GM11168 (cell line): ENCODE results near the gene RASGEF1B.

Experiments
- in situ Hi-C: fragments of 300-500 bp; cut with MboI; formaldehyde crosslinking; loops from one replicate; pipeline ENCODE4 v1.12.0; 2022; ENCODE audit warnings: low sequenced_read_pairs; ENCODE audit not compliant: unreplicated experiment

The RASGEF1B gene

GRCh38 chr4:81471588-81472280 is at the start of gene RASGEF1B:
Gene RASGEF1B (minus strand): TSS chr4:81471907. CDS start chr4:81459508, 12,399 bp downstream.
- in situ Hi-C loops, result loop anchor here (25.0 kb wide), 1 partner anchor 741 kb away; no protein-coding TSS in a partner anchor

GRCh38 chr4:81519856-81520255 is 48.1 kb upstream of the RASGEF1B start:
- in situ Hi-C loops, result no loop called here

- in situ Hi-C loops, result no loop called here
These were observed 47.7 kb upstream of the RASGEF1B start for GRCh38 chr4:81519427-81519773.

DNA sequence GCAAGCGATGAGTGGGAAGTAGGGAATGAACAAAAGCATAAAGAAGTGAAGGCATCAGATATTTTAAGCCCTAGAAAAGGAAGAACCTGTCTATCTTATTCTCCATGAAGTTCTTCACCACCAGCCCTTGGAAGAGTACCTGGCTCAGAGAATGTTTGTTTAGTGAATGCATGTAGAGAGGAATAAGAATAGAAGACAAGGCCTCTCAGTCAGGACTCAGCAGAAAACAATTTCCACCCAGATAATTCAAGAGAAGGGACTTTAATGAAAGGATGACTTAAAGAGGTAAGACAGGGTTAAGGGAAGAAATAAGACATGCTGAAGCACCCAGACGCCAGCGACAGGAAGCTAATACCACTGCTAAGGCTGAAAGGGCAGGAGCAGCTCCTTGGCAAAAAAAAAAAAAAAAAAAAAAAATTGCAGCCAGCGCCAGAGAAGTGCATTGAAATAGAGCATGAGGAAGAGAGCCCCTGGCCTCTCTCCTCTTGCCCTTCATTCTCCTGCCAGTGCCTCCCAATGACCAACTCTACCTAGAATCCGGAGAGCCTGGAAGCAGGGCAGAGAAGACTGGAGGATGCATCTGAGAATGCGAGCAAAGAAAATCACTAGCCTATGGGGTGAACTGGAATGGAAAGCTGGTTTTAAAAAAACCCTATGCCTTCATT is 47.2 kb upstream of the RASGEF1B start:
- in situ Hi-C loops, result no loop called here

DNA sequence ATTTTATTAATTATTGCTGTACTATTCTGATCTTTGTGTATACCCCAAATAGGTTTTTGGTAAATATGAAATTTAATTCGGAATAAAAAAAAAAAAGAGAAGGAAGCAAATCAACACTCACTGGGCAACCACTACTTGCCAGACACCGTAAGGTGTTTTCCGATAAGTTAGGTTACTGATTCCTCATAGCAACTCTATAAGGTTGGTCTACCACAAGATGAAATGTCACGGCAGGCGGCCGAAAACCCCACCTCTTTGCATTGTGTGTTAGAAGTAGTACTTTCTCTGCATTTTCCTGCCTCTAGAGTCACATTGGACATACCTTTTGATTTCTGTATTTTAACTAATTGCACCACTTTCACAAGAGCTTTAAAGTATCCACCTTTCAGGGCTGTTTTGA is 44.5 kb upstream of the RASGEF1B start:
- in situ Hi-C loops, result no loop called here

DNA sequence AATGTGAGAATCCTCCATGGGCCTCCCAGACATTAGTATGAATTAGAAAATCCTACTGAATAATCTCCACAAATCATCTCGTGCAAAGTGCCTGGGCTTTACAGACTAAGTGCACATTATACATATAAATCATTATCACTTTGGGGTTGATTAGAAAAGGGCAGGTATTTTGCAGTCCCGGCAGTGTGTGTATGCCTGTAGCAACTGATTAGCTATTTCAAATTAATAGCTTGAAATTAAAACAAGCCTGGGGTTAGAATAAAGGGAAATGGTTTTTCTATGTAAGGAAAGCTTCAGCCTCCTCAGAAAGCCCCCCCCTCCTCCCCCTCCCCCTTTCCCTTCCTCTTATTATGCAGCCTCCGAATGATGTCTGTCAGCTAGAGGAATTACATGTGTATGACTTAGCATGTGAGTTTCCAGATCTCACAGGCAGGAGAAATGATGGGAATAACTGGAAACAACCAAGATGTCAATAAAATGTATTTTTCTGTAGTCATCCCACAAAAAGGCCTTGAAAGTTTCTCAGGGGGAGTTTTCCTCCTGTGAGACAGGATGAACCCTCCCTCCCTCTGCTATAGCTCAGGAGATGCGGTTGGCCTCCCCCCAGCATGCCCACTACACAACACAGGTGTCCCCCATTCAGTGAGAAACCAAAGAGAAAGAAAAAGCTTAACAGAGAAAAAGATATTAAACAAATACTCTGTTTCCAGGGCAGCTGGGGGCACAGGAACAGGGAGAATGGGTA is 41.2 kb upstream of the RASGEF1B start:
- in situ Hi-C loops, result no loop called here

- in situ Hi-C loops, result no loop called here
These were observed 40.5 kb upstream of the RASGEF1B start for GRCh38 chr4:81512001-81512756.

GRCh38 chr4:81510643-81511178 is 39.0 kb upstream of the RASGEF1B start:
- in situ Hi-C loops, result no loop called here

DNA sequence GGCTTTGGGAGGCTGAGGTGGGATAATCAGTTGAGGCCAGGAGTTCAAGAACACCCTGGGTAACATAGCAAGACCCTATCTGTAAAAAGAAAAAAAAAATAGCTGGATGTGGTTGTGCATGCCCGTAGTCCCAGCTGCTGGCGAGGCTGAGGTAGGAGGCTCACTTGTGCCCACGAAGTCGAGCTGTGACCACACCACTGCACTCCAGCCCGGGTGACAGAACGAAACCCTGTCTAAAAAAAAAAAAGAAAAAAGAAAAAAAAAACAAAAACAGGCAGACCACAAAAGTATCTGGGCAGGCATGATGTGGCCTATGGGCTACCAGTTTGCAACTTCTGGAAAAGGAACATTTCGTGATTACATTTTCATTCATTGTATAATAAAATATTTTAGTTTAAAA is 38.1 kb upstream of the RASGEF1B start:
- in situ Hi-C loops, result no loop called here

GRCh38 chr4:81509191-81509590 is 37.5 kb upstream of the RASGEF1B start:
- in situ Hi-C loops, result no loop called here

DNA sequence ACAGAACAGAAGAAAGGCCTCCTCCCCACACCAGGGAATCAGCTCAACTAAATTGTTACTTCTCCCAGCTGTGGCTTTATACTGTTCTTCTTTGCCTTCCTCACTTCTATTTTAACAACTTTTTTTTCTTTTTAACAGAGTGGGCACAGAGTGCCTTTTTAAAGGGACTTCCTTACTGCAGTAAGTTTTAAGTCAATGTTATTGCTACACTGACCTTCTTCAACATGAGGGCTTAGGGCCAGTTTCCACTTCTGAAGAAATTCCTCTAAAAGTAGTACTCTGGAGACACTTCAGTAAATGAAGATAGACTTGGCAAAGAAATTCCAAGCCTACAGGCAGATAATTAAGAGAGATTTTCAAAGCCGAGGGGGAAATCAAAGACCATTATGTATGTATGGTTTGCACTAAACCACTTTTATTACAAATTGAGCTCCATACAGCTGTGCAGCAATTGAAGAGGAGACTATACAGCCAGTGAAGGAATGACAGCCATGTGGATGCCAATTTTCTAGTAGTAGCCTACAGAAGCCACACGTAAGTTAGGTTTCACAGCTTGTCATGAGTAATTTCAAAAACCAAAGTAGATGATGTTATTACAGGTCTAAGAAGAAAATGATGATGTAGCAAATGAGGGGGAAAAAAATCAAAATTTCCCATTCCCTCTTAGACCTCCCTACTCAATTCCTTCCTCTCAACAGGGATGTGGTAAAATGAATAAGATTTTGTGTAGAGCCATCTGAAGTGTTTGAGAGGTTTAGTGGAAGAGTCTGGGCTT is 36.9 kb upstream of the RASGEF1B start:
- in situ Hi-C loops, result no loop called here

DNA sequence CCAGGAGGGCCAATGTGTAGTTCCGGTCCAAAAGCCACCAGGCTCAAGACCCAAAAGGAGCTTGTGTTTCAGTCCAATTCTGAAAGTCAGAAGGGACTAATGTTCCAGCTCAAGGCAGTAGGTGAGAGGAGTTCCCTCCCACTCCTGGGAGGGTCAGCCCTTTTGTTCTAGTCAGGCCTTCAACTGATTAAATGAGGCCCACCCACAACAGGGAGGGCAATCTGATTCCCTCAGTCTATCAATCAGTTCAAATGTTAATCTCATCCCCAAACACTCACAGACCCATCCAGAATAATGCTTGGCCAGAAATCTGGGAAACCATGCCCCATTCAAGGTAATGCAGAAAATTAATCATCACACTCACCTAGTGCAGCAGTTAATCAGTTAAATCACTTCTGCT is 35.8 kb upstream of the RASGEF1B start:
- in situ Hi-C loops, result no loop called here

DNA sequence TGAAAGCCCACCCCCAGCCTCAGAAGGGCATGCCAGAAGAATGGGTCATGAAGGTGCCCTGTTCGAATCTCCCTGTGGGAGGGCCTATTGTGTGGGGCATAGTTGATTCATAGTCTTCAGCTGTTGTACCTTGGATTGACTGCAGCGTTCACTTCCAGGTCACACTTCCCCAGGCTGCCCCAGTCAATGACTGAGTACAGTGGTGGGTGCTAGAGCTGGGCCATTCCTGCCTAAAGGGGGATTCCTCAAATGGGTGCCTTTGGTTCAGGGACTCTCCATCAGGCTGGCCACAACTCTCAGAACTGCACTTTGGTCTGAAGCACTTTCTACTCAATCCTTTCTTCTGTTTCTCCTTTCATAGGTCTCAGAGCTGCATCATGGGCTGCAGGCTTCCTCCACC is 35.0 kb upstream of the RASGEF1B start:
- in situ Hi-C loops, result no loop called here

DNA sequence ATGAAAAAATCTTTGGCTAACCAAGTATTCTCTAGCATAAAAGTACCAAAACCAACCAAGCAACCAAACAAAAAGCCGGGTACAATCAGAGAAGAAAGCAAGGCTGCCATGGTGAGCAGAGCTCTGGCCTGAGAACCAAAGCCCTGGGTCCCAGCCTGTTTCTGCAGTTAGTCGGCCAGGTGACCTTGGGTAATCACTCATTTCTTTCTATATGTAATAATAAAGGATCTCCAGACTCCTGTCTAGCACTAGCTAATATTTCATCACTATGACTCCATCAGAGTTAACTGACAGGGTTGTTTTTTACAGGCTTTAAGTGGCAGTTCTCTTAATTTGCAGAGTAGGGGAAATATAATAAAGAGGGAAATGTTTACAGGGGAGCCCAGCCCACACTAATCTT is 34.0 kb upstream of the RASGEF1B start:
- in situ Hi-C loops, result no loop called here

GRCh38 chr4:81505004-81505598 is 33.4 kb upstream of the RASGEF1B start:
- in situ Hi-C loops, result no loop called here

GRCh38 chr4:81504112-81505003 is 32.7 kb upstream of the RASGEF1B start:
- in situ Hi-C loops, result no loop called here

DNA sequence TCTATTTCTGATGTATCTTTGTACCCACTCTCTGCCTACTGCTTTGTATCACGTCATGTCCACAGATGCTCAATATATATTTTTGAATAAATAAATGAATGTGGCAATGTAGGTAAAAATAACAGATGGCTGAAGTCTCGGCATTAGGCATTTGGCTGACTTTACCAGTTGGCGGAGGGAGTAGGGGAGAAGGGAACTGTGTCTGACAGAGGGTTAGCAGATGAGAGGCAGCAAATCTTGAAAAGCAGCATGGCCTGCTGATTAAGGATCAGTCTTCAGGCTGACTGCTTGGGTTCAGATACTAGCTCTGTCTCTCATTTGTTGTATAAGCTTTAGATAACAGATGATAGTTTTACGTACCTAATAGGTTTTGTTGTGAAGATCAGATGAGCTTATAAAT is 31.9 kb upstream of the RASGEF1B start:
- in situ Hi-C loops, result no loop called here

DNA sequence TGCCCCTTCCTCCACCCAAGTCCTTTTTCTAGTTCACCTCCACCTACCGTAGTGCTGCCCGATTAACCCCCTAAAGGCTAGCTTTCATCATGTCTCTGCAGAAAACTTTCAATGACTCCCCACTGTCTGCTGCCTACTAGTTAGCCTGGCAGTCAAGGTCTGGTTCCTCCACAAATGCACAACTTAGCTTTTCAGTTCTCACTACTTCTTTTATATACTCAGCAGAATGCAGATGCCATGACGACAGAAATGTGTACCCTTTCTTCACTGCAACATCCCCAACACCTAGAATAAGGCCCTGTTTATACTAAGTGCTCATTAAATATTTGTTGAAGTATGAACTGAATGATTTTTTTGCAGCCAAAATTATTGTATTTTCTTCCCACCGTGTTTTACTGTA is 30.9 kb upstream of the RASGEF1B start:
- in situ Hi-C loops, result no loop called here
